Transverse colon (tissue), 4 donors: Measurements from ENCODE around the gene NDUFB7.

Experiments
- CTCF ChIP-seq, 5 experiments: fragments of 200-600 bp in 3 of 5; fragments of 450-650 bp in 2 of 5; sonication (generic) in 3 of 5; IDR thresholded peaks; 1 replicate in 2 of 5; 2 replicates in 3 of 5; pipeline ENCODE4 v1.5.1; 2016 to 2017; ENCODE audit warnings: antibody characterized with exemption in 5 of 5, inconsistent platforms in 3 of 5, mild to moderate bottlenecking in 2 of 5, moderate library complexity in 1 of 5
- EP300 ChIP-seq: sonication (generic); formaldehyde crosslinking; IDR thresholded peaks from one replicate; pipeline ENCODE4 v1.6.1; 2017; ENCODE audit warnings: antibody characterized with exemption, low read depth
- POLR2A ChIP-seq: fragments of 450-650 bp; IDR thresholded peaks from one replicate; pipeline ENCODE4 v1.6.1; 2016; ENCODE audit warnings: antibody characterized with exemption, mild to moderate bottlenecking, moderate library complexity
- POLR2AphosphoS5 ChIP-seq, 3 donors: sonication (generic); formaldehyde crosslinking; IDR thresholded peaks; one replicate each; pipeline ENCODE4 v1.6.1; 2016; ENCODE audit warnings: antibody characterized with exemption in 3 of 3

DNA sequence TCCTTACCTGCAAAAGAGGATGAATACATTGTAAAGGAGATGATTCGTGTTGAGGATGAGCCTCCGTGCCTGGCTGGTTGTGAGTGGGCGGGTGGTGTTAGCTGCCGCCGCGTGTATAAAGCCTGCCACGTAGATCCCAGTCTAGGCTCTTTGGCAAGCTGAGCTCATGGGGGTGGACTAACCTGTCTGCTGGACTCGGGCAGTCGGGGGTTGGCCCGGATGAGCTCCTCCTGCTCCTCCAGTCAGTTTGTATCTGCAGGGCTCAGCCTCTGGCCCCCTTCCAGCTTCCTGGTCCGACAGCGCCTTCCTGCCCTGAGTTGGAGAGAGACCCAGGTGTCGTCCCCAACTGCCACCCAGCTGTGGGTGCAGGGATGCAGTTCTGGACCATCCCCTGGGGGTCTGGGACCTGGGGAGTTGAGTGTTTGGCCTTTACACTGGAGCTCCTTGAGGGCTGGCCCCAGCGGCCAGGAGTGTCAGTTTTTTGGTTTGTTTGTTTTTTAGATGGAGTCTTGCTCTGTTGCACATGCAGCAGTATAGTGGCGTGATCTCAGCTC lies 21.6 kb downstream of the NDUFB7 start:
- TF ChIP-seq POLR2A (no peak), POLR2AphosphoS5 (IDR thresholded peaks at IDR 0.05) (no peak), CTCF (IDR thresholded peaks at IDR 0.05) (peak in 1 of 5 experiments; percentile 8), EP300 (no peak)
